Measurements from ENCODE around the gene APOBEC3F. TPM values are rescaled to one million over a fixed set of nuclear protein-coding genes. Genes with fewer than 3 reads are reported as not detected.

The APOBEC3F gene
- total and polyA plus RNA-seq, 8 donors: 1.7 to 8.6 (median 3.4) TPM

DNA sequence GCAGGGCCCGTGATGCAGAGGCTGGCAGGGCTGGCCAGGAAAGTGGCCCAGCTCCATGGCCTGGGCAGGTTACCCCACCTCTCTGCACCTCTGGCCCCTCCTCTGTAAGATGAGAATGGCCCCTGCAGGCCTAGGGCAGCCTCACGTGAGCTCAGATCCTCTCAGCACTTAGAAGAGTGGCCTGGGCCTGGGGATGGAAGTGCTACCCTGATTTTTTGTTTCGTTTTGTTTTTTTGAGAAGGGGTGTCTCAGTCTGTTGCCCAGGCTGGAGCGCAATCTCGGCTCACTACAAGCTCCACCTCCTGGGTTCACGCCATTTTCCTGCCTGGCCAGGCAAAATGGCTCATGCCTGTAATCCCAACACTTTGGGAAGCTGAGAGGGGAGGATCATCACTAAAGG is 57.4 kb downstream of the APOBEC3F start:
- FAIRE-seq (no peak), ATAC-seq (peak in 1 of 4 donors; percentile 14)
- WGBS, 2 donors: 76 to 83% methylated on average over 6 of the region's 6 CpGs

GRCh38 chr22:39098576-39098975 is 57.9 kb downstream of the APOBEC3F start:
- no peak for TF ChIP-seq CTCF (IDR thresholded peaks at IDR 0.05)
- no peak overlapping the region for H3K27ac ChIP-seq
- WGBS, 2 donors: 82 to 91% methylated on average over 8 of the region's 8 CpGs

More for the DNA sequence above, 57.4 kb downstream of the APOBEC3F start:
- Histone ChIP-seq H3K27me3 (no peaks in the 10 kb centered on the region), H3K9me3 (no peaks in the 10 kb centered on the region), H3K36me3 (no peaks in the 10 kb centered on the region), H3K27ac (no peak overlapping the region), H3K4me1 (no peaks in the 10 kb centered on the region), H3K4me3 (no peak overlapping the region)
- intact Hi-C loops (cut with DNase I): loop anchor here in 1 of 3 donors (10.0 kb wide), 1 partner anchor 577 kb away; no protein-coding TSS in a partner anchor
- DNase-seq: no peak
- TF ChIP-seq CTCF (IDR thresholded peaks at IDR 0.05): no peak

DNA sequence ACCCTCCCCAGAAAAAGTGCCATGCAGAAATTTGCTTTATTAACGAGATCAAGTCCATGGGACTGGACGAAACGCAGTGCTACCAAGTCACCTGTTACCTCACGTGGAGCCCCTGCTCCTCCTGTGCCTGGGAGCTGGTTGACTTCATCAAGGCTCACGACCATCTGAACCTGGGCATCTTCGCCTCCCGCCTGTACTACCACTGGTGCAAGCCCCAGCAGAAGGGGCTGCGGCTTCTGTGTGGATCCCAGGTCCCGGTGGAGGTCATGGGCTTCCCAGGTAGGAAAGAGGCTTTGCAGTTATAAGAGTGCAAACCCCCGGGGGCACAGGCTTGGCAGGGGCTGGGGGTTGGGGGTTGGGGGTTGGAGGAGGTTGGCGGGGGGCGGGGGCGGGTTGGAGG is 60.6 kb downstream of the APOBEC3F start:
- Histone ChIP-seq H3K27me3 (no peaks in the 10 kb centered on the region), H3K4me3 (no peak overlapping the region), H3K9me3 (no peaks in the 10 kb centered on the region), H3K4me1 (no peaks in the 10 kb centered on the region), H3K36me3 (no peaks in the 10 kb centered on the region), H3K27ac (no peak overlapping the region)
- WGBS, 2 donors: 70 to 79% methylated on average over 9 to 12 of the region's 13 CpGs
- DNase-seq: no peak
- no peak for FAIRE-seq
- intact Hi-C loops (cut with DNase I): no loop called here
- TF ChIP-seq CTCF (IDR thresholded peaks at IDR 0.05): no peak
- ATAC-seq: no peak

More at GRCh38 chr22:39098576-39098975, 57.9 kb downstream of the APOBEC3F start:
- DNase-seq (no peak), ATAC-seq (no peak), FAIRE-seq (no peak)
- no peaks in the 10 kb centered on the region for H3K9me3 ChIP-seq
- H3K27me3 ChIP-seq: no peaks in the 10 kb centered on the region
- H3K4me3 ChIP-seq: no peak overlapping the region
- H3K36me3 ChIP-seq: no peaks in the 10 kb centered on the region
- intact Hi-C loops (cut with DNase I): loop anchor here in 1 of 3 donors (10.0 kb wide), 1 partner anchor 576 kb away; no protein-coding TSS in a partner anchor
- no peaks in the 10 kb centered on the region for H3K4me1 ChIP-seq

DNA sequence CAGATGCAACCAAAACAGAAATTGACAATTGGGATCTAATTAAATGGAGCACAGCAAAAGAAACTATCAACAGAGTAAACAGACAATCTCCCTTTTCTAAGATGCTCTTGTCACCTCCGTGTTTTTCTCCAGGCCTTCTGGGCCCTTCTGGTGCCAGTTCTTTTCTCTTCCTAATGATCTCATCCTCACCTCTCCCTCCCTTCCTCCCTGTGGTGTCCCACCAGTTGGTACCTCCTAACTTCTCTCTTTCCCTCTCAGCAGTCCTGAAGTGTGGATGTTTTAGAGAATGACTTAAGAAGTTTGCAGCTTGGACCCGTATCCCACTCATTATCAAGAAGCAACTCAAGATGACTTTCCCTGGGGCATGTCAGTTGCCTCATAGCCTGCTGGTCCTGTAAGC is 62.8 kb downstream of the APOBEC3F start:
- no peak for TF ChIP-seq CTCF (IDR thresholded peaks at IDR 0.05)
- no peak for FAIRE-seq
- 65 to 68% methylated on average over 2 of the region's 2 CpGs for WGBS, 2 donors
- H3K9me3 ChIP-seq: no peaks in the 10 kb centered on the region
- no peaks in the 10 kb centered on the region for H3K4me1 ChIP-seq
- no peak for DNase-seq
- ATAC-seq: no peak
- no peak overlapping the region for H3K27ac ChIP-seq
- intact Hi-C loops (cut with DNase I): no loop called here
- H3K27me3 ChIP-seq: no peaks in the 10 kb centered on the region
- no peak overlapping the region for H3K4me3 ChIP-seq
- H3K36me3 ChIP-seq: no peaks in the 10 kb centered on the region

Other genes with a start within 250 kb of the APOBEC3F start
- gene DNAL4, start 246.7 kb upstream of the APOBEC3F start, total RNA-seq: 10 to 100 TPM in 4 of 6 donors, 1 to 10 TPM in 2; 7.7 to 13.9 (median 10.7) TPM
- 10 to 100 TPM; 12.2 to 16.2 TPM for gene DNAL4, start 246.7 kb upstream of the APOBEC3F start, polyA plus RNA-seq
- 10 to 100 TPM in 1 of 6 donors, 1 to 10 TPM in 5; 4.2 to 11.0 (median 6.0) TPM for gene NPTXR, start 196.8 kb upstream of the APOBEC3F start, total RNA-seq
- 1 to 10 TPM; 3.0 to 5.0 TPM for gene NPTXR, start 196.8 kb upstream of the APOBEC3F start, polyA plus RNA-seq
- gene CBX6, start 168.6 kb upstream of the APOBEC3F start, total RNA-seq: 10 to 100 TPM; 22.5 to 44.6 (median 29.2) TPM
- gene CBX6, start 168.6 kb upstream of the APOBEC3F start, polyA plus RNA-seq: 10 to 100 TPM; 23.1 to 29.0 TPM
- 1 to 10 TPM in 1 of 6 donors, under 1 TPM in 4, not detected in 1; 0.24 to 1.1 (median 0.64) TPM for gene APOBEC3A, start 83.3 kb upstream of the APOBEC3F start, total RNA-seq
- under 1 TPM in 1 of 2 donors, not detected in 1; 0.07 TPM for gene APOBEC3A, start 83.3 kb upstream of the APOBEC3F start, polyA plus RNA-seq
- gene APOBEC3B, start 58.5 kb upstream of the APOBEC3F start, total RNA-seq: 10 to 100 TPM in 1 of 6 donors, 1 to 10 TPM in 4, under 1 TPM in 1; 0.60 to 10.2 (median 2.7) TPM
- gene APOBEC3B, start 58.5 kb upstream of the APOBEC3F start, polyA plus RNA-seq: 1 to 10 TPM; 2.4 to 4.7 TPM
- gene APOBEC3C, start 26.6 kb upstream of the APOBEC3F start, total RNA-seq: 10 to 100 TPM in 1 of 6 donors, 1 to 10 TPM in 5; 2.5 to 12.0 (median 4.2) TPM
- gene APOBEC3C, start 26.6 kb upstream of the APOBEC3F start, polyA plus RNA-seq: 1 to 10 TPM; 5.3 to 7.9 TPM
- 1 to 10 TPM in 2 of 6 donors, under 1 TPM in 3, not detected in 1; 0.37 to 1.6 (median 0.66) TPM for gene APOBEC3D, start 19.7 kb upstream of the APOBEC3F start, total RNA-seq
- 1 to 10 TPM in 1 of 2 donors, under 1 TPM in 1; 0.63 to 1.6 TPM for gene APOBEC3D, start 19.7 kb upstream of the APOBEC3F start, polyA plus RNA-seq
- gene APOBEC3G, start 36.4 kb downstream of the APOBEC3F start, total RNA-seq: 1 to 10 TPM in 5 of 6 donors, under 1 TPM in 1; 0.94 to 5.3 (median 2.5) TPM
- 1 to 10 TPM; 2.7 to 4.4 TPM for gene APOBEC3G, start 36.4 kb downstream of the APOBEC3F start, polyA plus RNA-seq
- under 1 TPM in 2 of 6 donors, not detected in 4; 0.17 to 0.21 TPM for gene APOBEC3H, start 56.4 kb downstream of the APOBEC3F start, total RNA-seq
- under 1 TPM; 0.14 to 0.15 TPM for gene APOBEC3H, start 56.4 kb downstream of the APOBEC3F start, polyA plus RNA-seq
- 10 to 100 TPM; 17.2 to 28.8 (median 22.3) TPM for gene CBX7, start 111.8 kb downstream of the APOBEC3F start, total RNA-seq
- 10 to 100 TPM; 28.7 to 44.0 TPM for gene CBX7, start 111.8 kb downstream of the APOBEC3F start, polyA plus RNA-seq
- gene PDGFB, start 204.1 kb downstream of the APOBEC3F start, total RNA-seq: 10 to 100 TPM in 1 of 6 donors, 1 to 10 TPM in 5; 2.7 to 12.1 (median 4.4) TPM
- 1 to 10 TPM; 4.0 to 4.7 TPM for gene PDGFB, start 204.1 kb downstream of the APOBEC3F start, polyA plus RNA-seq